GM13976 (cell line): ENCODE measurements around the gene OR2J2.
"Not testable (repeated sequence)": the region's sequence is repeated elsewhere in the genome, so short reads cannot be mapped to it uniquely, and the experiment has no call there.

Source experiments
- DNase-seq: peaks from one replicate; pipeline ENCODE4 v3.0.0; 2012; ENCODE audit warnings: low spot score
- in situ Hi-C: fragments of 300-500 bp; cut with MboI; formaldehyde crosslinking; loops from one replicate; pipeline ENCODE4 v1.12.0; 2022; ENCODE audit warnings: low sequenced_read_pairs, mixed read lengths, inconsistent platforms; ENCODE audit not compliant: unreplicated experiment
- TF ChIP-seq, protein P1 (sequence below): IDR thresholded peaks from 2 replicates; pipeline ENCODE4 v1.5.1; 2012; ENCODE audit warnings: borderline replicate concordance, mild to moderate bottlenecking; ENCODE audit not compliant: insufficient read depth; ENCODE audit errors: extremely low read depth, missing control alignments, control extremely low read depth

The OR2J2 gene

DNA sequence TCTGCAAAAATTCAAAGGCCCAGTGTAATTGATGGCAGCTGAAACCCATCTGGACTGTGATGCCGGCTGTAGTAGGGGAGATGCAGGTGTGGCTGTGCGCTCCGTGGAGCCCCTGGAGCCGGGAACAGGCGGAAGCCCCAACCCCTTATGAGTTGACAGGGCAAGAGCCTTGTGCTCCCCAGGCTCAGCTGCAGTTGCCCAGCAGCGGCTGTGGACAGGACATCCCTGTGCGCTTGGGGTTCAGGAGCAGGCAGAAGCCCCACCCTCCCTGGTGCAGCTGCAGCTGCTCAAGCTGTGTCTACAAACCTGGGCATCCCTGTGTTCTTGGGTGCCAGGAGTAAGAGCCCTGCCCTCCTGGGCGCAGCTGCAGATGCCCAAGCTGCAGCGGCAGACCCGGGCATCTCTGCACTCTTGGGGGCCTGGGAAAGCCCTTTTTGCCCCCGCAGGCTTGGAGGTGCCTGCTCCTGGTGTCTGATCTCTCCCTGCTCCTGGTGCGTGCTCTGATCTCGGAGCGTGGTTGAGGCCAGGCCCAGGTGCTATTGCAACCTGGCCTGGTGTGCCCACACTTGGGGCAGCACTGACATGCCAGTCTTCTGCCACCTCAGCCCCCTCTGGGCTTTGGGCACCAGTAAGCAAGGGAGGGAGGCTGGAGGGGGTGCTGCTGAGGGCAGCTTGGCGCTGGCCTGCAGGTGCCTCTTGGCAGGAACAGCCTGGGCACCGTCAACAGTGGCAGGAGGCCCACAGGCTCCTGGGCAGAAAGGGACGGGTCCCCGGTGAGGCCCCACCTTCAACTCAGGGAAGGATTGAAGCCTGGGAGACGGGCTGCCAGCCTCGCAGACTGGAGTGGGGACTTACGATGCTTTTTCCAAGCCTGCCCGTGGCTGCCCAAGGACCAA, 30.3 kb downstream of the OR2J2 start:
- DNase-seq, result no peak
- in situ Hi-C loops, result no loop called here
- TF ChIP-seq, protein P1, sequence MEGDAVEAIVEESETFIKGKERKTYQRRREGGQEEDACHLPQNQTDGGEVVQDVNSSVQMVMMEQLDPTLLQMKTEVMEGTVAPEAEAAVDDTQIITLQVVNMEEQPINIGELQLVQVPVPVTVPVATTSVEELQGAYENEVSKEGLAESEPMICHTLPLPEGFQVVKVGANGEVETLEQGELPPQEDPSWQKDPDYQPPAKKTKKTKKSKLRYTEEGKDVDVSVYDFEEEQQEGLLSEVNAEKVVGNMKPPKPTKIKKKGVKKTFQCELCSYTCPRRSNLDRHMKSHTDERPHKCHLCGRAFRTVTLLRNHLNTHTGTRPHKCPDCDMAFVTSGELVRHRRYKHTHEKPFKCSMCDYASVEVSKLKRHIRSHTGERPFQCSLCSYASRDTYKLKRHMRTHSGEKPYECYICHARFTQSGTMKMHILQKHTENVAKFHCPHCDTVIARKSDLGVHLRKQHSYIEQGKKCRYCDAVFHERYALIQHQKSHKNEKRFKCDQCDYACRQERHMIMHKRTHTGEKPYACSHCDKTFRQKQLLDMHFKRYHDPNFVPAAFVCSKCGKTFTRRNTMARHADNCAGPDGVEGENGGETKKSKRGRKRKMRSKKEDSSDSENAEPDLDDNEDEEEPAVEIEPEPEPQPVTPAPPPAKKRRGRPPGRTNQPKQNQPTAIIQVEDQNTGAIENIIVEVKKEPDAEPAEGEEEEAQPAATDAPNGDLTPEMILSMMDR, result no peak

- no peak for DNase-seq
- in situ Hi-C loops, result no loop called here
- TF ChIP-seq, protein P1, result no peak
Observed at GRCh38 chr6:29201966-29202365, 31.3 kb downstream of the OR2J2 start.

GRCh38 chr6:29211488-29211887, 40.8 kb downstream of the OR2J2 start:
- TF ChIP-seq, protein P1, result no peak
- in situ Hi-C loops, result no loop called here
- DNase-seq, result no peak

DNA sequence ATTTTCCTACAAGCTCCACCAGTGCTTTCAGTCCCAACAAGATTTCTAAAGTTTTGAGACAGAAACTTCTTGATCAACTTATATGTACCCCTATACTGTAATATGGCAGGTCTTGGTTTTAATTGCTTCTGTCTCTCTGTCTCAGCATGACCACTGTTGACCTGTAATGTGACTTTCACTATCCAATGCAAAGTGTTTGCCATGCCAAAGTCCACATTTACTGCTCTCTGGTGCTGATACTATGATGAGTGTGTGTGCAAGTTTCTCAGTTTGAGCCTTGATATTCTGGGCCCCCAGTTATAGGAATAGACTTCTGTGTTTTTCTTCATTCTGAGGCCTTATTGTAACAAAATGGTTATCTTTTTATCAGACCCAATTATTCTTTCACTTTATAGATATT, 45.8 kb downstream of the OR2J2 start:
- TF ChIP-seq, protein P1, result no peak
- in situ Hi-C loops, result no loop called here
- DNase-seq, result no peak

GRCh38 chr6:29217242-29217641, 46.5 kb downstream of the OR2J2 start:
- in situ Hi-C loops, DNase-seq: not testable (repeated sequence)

GRCh38 chr6:29218056-29218455, 47.3 kb downstream of the OR2J2 start:
- in situ Hi-C loops, result not testable (repeated sequence)

More at GRCh38 chr6:29218056-29218455, 47.3 kb downstream of the OR2J2 start:
- not testable (repeated sequence) for DNase-seq
